Fibroblast of villous mesenchyme (primary cell): Measurements from ENCODE around the gene HBD. TPM values are rescaled to one million over a fixed set of nuclear protein-coding genes. Genes with fewer than 3 reads are reported as not detected.

Experiments used
- DNase-seq: peaks from one replicate; pipeline ENCODE4 v3.0.0-alpha.2; 2010; ENCODE audit warnings: low read depth
- H3K4me3 ChIP-seq: 2 replicates; pipeline ENCODE4 v1.5.1; 2011; ENCODE audit warnings: low read depth, mild to moderate bottlenecking, low read length
- CTCF ChIP-seq: IDR thresholded peaks from 2 replicates; pipeline ENCODE4 v1.5.1; 2012; ENCODE audit warnings: low read depth, mild to moderate bottlenecking, low read length; ENCODE audit not compliant: insufficient read depth
- total RNA-seq: library from RNA; depleted of rRNA; stranded (reverse); fragments of >200 nt; gene quantifications from 2 replicates; pipeline ENCODE4 v1.2.3, GENCODE V29; 2012

The HBD gene
- total RNA-seq, 1 donor = 0.43 TPM

DNA sequence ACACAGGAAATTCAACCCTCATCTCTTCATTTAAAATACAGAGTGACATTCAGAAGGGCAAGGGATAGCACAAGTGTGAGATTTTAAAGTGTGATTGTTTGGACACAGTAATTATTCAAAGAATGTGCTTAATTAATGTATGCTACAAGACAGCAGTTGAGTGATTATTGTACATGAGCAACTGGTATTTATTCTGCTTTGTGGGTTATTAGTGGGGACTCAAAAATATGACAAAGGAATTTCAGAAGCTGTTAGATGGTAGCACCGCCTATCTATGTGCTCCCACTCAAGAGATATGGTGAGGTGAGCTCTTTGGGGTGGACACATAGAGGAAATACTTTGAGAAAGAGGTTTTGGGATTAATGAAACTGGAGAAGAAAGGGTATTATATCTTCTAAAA, 5.8 kb upstream of the HBD start:
- no peak for DNase-seq
- no peak for TF ChIP-seq CTCF
- H3K4me3 ChIP-seq = no peak overlapping the region

GRCh38 chr11:5239046-5239445, 4.8 kb upstream of the HBD start:
- no peak for DNase-seq
- no peak overlapping the region for H3K4me3 ChIP-seq
- TF ChIP-seq CTCF = no peak

GRCh38 chr11:5238486-5238885, 4.2 kb upstream of the HBD start:
- H3K4me3 ChIP-seq = no peak overlapping the region
- no peak for TF ChIP-seq CTCF
- no peak for DNase-seq

DNA sequence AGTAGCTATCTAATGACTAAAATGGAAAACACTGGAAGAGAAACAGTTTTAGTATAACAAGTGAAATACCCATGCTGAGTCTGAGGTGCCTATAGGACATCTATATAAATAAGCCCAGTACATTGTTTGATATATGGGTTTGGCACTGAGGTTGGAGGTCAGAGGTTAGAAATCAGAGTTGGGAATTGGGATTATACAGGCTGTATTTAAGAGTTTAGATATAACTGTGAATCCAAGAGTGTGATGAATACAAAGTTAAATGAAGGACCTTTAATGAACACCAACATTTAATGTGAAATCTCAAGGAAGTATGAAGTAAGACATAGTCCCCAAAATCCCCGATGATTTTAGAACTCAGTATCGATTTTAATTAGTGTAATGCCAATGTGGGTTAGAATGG, 3.1 kb upstream of the HBD start:
- no peak for DNase-seq
- TF ChIP-seq CTCF = no peak
- H3K4me3 ChIP-seq = no peak overlapping the region

GRCh38 chr11:5235364-5236095, 1.2 kb upstream of the HBD start:
- no peak overlapping the region for H3K4me3 ChIP-seq

DNA sequence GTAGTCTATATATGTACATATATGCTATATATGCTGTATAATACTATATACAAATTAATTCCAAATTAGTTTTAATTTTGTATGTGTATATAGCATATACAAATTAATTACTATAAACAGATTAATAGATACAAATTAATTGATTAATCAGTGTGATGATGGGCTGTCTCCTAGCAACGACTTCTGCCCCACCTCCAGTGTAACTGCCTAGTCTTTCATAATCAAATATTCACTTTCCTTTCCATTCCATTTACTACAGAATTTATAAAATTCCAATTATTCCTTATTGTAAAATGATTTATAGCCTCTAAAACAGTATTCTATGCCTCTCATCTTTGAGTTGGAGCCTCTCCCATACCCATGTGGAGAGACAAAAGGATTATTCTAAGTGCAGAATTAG, 976 bp downstream of the HBD start:
- no peak for DNase-seq
- TF ChIP-seq CTCF = no peak
- no peak overlapping the region for H3K4me3 ChIP-seq

More at GRCh38 chr11:5235364-5236095, 1.2 kb upstream of the HBD start:
- DNase-seq = no peak
- TF ChIP-seq CTCF = no peak

DNA sequence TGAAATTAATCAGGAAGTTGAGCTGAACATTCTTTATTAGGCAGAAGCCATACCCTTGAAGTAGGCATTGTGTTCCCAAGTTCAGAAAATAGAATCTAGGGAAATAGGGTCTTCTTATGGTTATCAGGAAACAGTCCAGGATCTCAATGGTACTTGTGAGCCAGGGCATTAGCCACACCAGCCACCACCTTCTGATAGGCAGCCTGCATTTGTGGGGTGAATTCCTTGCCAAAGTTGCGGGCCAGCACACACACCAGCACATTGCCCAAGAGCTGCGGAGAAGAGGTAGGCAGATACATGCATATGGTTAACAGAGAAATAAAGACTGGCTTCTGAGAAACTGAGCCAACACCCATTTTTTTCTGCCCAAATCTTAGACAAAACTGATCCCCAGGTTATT, 1.5 kb downstream of the HBD start:
- no peak overlapping the region for H3K4me3 ChIP-seq
- no peak for DNase-seq
- TF ChIP-seq CTCF = no peak
